ENCODE measurements around the gene MLF2. TPM values are rescaled to one million over a fixed set of nuclear protein-coding genes. Genes with fewer than 3 reads are reported as not detected.

The MLF2 gene
- polyA plus RNA-seq, 1 experiment, result 241 TPM

DNA sequence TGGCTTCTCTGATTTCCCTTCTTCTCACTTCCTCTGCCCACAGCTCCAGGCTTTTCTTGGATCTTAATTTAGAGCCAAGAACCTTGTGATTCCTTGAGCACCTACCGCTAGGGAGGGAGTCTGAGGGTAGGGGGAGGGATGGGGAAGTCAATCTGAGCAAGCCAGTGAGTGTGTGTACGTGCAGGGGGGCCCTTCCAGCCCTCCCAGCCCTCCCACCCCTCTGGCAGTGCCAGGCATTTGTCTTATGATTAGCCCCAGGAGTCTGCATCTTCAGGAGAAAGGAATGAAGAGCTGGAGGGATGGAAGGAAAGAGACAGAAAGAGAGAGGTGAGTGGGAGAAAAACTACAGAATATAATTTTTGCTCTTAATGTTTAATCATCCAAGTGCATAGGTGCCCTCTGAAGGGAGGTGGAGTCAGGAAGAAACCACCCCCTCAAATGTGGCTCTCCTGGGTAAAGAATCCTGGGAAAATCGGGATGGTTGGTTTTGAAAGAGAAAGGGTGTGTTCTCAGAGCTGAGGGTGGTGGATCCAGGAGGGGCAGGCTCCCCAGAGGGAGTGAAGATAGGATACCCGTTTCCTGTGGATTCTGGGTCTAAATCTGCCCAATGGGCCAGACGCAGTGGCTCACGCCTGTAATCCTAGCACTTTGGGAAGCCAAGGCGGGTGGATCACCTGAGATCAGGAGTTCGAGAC lies 54.4 kb downstream of the MLF2 start:
- CTCF ChIA-PET, result interaction anchor here (0.5 to 2.6 kb wide), 8 partner anchors 9 to 145 kb away, joined by 3 to 12 read pairs (median 4); partner anchors contain the start of genes MLF2 and ZNF384
- Histone ChIP-seq H3K27me3 (ENCODE audit: control insufficient read depth, insufficient read depth, low read length) (peaks cover 3% of the 10 kb centered on the region), H3K27ac (ENCODE audit: low read depth, low read length) (no peak overlapping the region), H3K4me3 (ENCODE audit: low read depth, low read length) (no peak overlapping the region), H3K9me3 (ENCODE audit: control insufficient read depth, insufficient read depth, low read length) (no peaks in the 10 kb centered on the region)
- no peak for DNase-seq (ENCODE audit: low read depth, low spot score)
- TF ChIP-seq, protein P1, sequence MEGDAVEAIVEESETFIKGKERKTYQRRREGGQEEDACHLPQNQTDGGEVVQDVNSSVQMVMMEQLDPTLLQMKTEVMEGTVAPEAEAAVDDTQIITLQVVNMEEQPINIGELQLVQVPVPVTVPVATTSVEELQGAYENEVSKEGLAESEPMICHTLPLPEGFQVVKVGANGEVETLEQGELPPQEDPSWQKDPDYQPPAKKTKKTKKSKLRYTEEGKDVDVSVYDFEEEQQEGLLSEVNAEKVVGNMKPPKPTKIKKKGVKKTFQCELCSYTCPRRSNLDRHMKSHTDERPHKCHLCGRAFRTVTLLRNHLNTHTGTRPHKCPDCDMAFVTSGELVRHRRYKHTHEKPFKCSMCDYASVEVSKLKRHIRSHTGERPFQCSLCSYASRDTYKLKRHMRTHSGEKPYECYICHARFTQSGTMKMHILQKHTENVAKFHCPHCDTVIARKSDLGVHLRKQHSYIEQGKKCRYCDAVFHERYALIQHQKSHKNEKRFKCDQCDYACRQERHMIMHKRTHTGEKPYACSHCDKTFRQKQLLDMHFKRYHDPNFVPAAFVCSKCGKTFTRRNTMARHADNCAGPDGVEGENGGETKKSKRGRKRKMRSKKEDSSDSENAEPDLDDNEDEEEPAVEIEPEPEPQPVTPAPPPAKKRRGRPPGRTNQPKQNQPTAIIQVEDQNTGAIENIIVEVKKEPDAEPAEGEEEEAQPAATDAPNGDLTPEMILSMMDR (IDR thresholded peaks at IDR 0.05; ENCODE audit: low read depth, low read length), result no peak
- POLR2A ChIA-PET, result interaction anchor here (1.2 to 1.5 kb wide), 2 partner anchors 9 to 25 kb away, joined by 5 to 10 read pairs; partner anchors contain the start of genes COPS7A and ZNF384

Small RNA genes within 50 kb of the gene (small RNA-seq; reads per million reads assigned to genes)
- gene RNU6-781P (ENCODE audit: insufficient read length, low read depth), result not detected

Other genes starting within 250 kb of the MLF2 start
- 9,160 and 11,356 TPM in 2 replicates for gene GAPDH, start 218.6 kb downstream of the MLF2 start, polyA plus RNA-seq (2011; rRNA removed)
- gene IFFO1, start 197.1 kb downstream of the MLF2 start, polyA plus RNA-seq (2011; rRNA removed), result 23.8 and 24.2 TPM in 2 replicates
- gene NOP2, start 184.8 kb downstream of the MLF2 start, polyA plus RNA-seq (2011; rRNA removed), result 35.7 and 41.3 TPM in 2 replicates
- 86.3 and 119 TPM in 2 replicates for gene CHD4, start 145.8 kb downstream of the MLF2 start, polyA plus RNA-seq (2011; rRNA removed)
- not detected in 2 replicates for gene LPAR5, start 117.2 kb downstream of the MLF2 start, polyA plus RNA-seq (2011; rRNA removed)
- gene ACRBP, start 105.7 kb downstream of the MLF2 start, polyA plus RNA-seq (2011; rRNA removed), result 0.41 and 0.64 TPM in 2 replicates
- 58.6 and 66.6 TPM in 2 replicates for gene ING4, start 90.0 kb downstream of the MLF2 start, polyA plus RNA-seq (2011; rRNA removed)
- 39.3 and 44.3 TPM in 2 replicates for gene ZNF384, start 63.8 kb downstream of the MLF2 start, polyA plus RNA-seq (2011; rRNA removed)
- gene PIANP, start 52.3 kb downstream of the MLF2 start, polyA plus RNA-seq (2011; rRNA removed), result 1.2 and 2.2 TPM in 2 replicates
- 93.2 and 104 TPM in 2 replicates for gene COPS7A, start 29.1 kb downstream of the MLF2 start, polyA plus RNA-seq (2011; rRNA removed)
- 155 and 170 TPM in 2 replicates for gene PTMS, start 13.2 kb upstream of the MLF2 start, polyA plus RNA-seq (2011; rRNA removed)
- 0.11 and 0.33 TPM in 2 replicates for gene LAG3, start 19.4 kb upstream of the MLF2 start, polyA plus RNA-seq (2011; rRNA removed)
- 24.8 and 24.9 TPM in 2 replicates for gene CD4, start 36.4 kb upstream of the MLF2 start, polyA plus RNA-seq (2011; rRNA removed)
- 5.2 and 7.6 TPM in 2 replicates for gene GPR162, start 68.7 kb upstream of the MLF2 start, polyA plus RNA-seq (2011; rRNA removed)
- gene P3H3, start 75.3 kb upstream of the MLF2 start, polyA plus RNA-seq (2011; rRNA removed), result 45.5 and 65.3 TPM in 2 replicates
- 3.4 and 3.6 TPM in 2 replicates for gene GNB3, start 87.8 kb upstream of the MLF2 start, polyA plus RNA-seq (2011; rRNA removed)
- 11.6 and 12.5 TPM in 2 replicates for gene CDCA3, start 98.1 kb upstream of the MLF2 start, polyA plus RNA-seq (2011; rRNA removed)
- gene USP5, start 99.0 kb upstream of the MLF2 start, polyA plus RNA-seq (2011; rRNA removed), result 47.1 and 54.8 TPM in 2 replicates
- 1,246 and 1,347 TPM in 2 replicates for gene TPI1, start 114.4 kb upstream of the MLF2 start, polyA plus RNA-seq (2011; rRNA removed)
- 2.6 and 3.7 TPM in 2 replicates for gene SPSB2, start 120.2 kb upstream of the MLF2 start, polyA plus RNA-seq (2011; rRNA removed)
- gene LRRC23, start 151.7 kb upstream of the MLF2 start, polyA plus RNA-seq (2011; rRNA removed), result 10.4 and 10.6 TPM in 2 replicates
- 25.4 and 27.5 TPM in 2 replicates for gene ENO2, start 161.4 kb upstream of the MLF2 start, polyA plus RNA-seq (2011; rRNA removed)
- gene ATN1, start 174.8 kb upstream of the MLF2 start, polyA plus RNA-seq (2011; rRNA removed), result 11.2 and 21.4 TPM in 2 replicates
- gene RNU7-1, start 190.7 kb upstream of the MLF2 start, polyA plus RNA-seq (2011; rRNA removed), result not detected in 2 replicates
- gene C12orf57, start 190.9 kb upstream of the MLF2 start, polyA plus RNA-seq (2011; rRNA removed), result 359 and 425 TPM in 2 replicates
- gene PTPN6, start 198.2 kb upstream of the MLF2 start, polyA plus RNA-seq (2011; rRNA removed), result 0.07 and 0.10 TPM in 2 replicates
- gene PHB2, start 217.5 kb upstream of the MLF2 start, polyA plus RNA-seq (2011; rRNA removed), result 242 and 255 TPM in 2 replicates
- 46.1 and 47.8 TPM in 2 replicates for gene EMG1, start 217.8 kb upstream of the MLF2 start, polyA plus RNA-seq (2011; rRNA removed)

Data from AG04450 (cell line).